Neural cell (in vitro differentiated cells): ENCODE measurements around the gene HDLBP.

Source experiments
- EP300 ChIP-seq: fragments of 450-650 bp; conservative IDR thresholded peaks from 2 replicates; pipeline ENCODE4 v1.6.1; 2014; ENCODE audit warnings: antibody characterized with exemption, mild to moderate bottlenecking, moderate library complexity; ENCODE audit not compliant: poor library complexity, severe bottlenecking
- EZH2 ChIP-seq: fragments of 200-600, 300-800 bp; shearing (Covaris generic), sonication (generic); IDR thresholded peaks from 2 replicates; pipeline ENCODE4 v1.6.1; 2014; ENCODE audit warnings: antibody characterized with exemption, low read length, borderline replicate concordance, mild to moderate bottlenecking; ENCODE audit not compliant: insufficient read depth, poor library complexity, severe bottlenecking
- MXI1 ChIP-seq: fragments of 450-650 bp; conservative IDR thresholded peaks from 2 replicates; pipeline ENCODE4 v1.6.1; 2014; ENCODE audit warnings: antibody characterized with exemption, mild to moderate bottlenecking; ENCODE audit not compliant: poor library complexity, severe bottlenecking
- POLR2AphosphoS5 ChIP-seq: IDR thresholded peaks from 2 replicates; pipeline ENCODE4 v1.6.1; 2012
- RAD21 ChIP-seq: fragments of 450-650 bp; conservative IDR thresholded peaks from 2 replicates; pipeline ENCODE4 v1.6.1; 2014; ENCODE audit warnings: antibody characterized with exemption, mild to moderate bottlenecking, moderate library complexity
- SMC3 ChIP-seq: fragments of 450-650 bp; conservative IDR thresholded peaks from 2 replicates; pipeline ENCODE4 v1.6.1; 2014; ENCODE audit warnings: antibody characterized with exemption, mild to moderate bottlenecking, moderate library complexity; ENCODE audit not compliant: poor library complexity
- TF ChIP-seq, protein P1 (sequence below): fragments of 450-650 bp; IDR thresholded peaks from 2 replicates; pipeline ENCODE4 v1.5.1; 2014; ENCODE audit warnings: antibody characterized with exemption, mild to moderate bottlenecking, moderate library complexity; ENCODE audit not compliant: poor library complexity, severe bottlenecking
- TF ChIP-seq, protein P2 (sequence below): IDR thresholded peaks from 2 replicates; pipeline ENCODE4 v1.6.1; 2012; ENCODE audit warnings: borderline replicate concordance

DNA sequence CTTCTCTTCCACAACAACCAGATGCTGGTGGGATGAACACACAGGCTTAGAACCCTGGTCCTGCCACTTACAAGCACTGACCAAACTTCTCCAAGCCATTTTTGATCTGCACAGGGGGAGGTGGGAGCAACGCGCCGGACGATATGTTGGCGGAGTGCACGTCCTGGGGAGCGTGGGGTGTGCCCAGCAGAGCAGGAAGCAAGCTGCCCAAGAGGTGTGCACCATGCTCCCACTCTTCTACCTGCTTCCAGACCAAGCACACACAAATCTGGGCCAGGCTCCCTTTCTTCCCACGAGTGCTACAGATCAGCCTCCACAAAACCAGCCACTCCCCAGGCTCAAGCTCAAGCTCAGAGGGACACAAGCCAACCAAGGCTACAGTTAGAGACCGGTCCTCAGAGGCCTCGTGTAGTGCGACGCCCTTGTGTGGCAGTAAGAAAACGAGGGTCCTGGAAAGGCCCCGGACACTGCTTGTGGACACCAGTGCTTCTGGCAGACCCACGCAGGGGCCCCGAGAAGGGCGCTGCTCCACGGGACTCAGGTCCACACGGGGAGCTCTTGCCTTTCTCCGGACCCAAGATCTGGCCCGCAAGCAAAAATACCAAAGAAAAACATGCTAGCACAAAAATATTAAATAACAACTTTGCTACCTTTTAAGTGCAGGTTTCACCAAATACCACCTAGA lies 75.0 kb downstream of the HDLBP start:
- TF ChIP-seq, protein P1, sequence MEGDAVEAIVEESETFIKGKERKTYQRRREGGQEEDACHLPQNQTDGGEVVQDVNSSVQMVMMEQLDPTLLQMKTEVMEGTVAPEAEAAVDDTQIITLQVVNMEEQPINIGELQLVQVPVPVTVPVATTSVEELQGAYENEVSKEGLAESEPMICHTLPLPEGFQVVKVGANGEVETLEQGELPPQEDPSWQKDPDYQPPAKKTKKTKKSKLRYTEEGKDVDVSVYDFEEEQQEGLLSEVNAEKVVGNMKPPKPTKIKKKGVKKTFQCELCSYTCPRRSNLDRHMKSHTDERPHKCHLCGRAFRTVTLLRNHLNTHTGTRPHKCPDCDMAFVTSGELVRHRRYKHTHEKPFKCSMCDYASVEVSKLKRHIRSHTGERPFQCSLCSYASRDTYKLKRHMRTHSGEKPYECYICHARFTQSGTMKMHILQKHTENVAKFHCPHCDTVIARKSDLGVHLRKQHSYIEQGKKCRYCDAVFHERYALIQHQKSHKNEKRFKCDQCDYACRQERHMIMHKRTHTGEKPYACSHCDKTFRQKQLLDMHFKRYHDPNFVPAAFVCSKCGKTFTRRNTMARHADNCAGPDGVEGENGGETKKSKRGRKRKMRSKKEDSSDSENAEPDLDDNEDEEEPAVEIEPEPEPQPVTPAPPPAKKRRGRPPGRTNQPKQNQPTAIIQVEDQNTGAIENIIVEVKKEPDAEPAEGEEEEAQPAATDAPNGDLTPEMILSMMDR, result no peak
- no peak for TF ChIP-seq POLR2AphosphoS5
- no peak for TF ChIP-seq EZH2
- TF ChIP-seq MXI1, result no peak
- TF ChIP-seq SMC3, result no peak
- no peak for TF ChIP-seq EP300
- no peak for TF ChIP-seq RAD21
- TF ChIP-seq, protein P2, sequence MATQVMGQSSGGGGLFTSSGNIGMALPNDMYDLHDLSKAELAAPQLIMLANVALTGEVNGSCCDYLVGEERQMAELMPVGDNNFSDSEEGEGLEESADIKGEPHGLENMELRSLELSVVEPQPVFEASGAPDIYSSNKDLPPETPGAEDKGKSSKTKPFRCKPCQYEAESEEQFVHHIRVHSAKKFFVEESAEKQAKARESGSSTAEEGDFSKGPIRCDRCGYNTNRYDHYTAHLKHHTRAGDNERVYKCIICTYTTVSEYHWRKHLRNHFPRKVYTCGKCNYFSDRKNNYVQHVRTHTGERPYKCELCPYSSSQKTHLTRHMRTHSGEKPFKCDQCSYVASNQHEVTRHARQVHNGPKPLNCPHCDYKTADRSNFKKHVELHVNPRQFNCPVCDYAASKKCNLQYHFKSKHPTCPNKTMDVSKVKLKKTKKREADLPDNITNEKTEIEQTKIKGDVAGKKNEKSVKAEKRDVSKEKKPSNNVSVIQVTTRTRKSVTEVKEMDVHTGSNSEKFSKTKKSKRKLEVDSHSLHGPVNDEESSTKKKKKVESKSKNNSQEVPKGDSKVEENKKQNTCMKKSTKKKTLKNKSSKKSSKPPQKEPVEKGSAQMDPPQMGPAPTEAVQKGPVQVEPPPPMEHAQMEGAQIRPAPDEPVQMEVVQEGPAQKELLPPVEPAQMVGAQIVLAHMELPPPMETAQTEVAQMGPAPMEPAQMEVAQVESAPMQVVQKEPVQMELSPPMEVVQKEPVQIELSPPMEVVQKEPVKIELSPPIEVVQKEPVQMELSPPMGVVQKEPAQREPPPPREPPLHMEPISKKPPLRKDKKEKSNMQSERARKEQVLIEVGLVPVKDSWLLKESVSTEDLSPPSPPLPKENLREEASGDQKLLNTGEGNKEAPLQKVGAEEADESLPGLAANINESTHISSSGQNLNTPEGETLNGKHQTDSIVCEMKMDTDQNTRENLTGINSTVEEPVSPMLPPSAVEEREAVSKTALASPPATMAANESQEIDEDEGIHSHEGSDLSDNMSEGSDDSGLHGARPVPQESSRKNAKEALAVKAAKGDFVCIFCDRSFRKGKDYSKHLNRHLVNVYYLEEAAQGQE, result no peak
